ENCODE measurements around the gene TBC1D22A. TPM values are rescaled to one million over a fixed set of nuclear protein-coding genes. Genes with fewer than 3 reads are reported as not detected.

Gene TBC1D22A
- total and polyA plus RNA-seq, 2 donors from 2014 or later = 24.6 to 39.4 TPM

- DNase-seq (no peak), FAIRE-seq (no peak)
- TF ChIP-seq CTCF (IDR thresholded peaks at IDR 0.05; ENCODE audit: borderline replicate concordance, extremely low read depth, insufficient read depth) = no peak
- H3K4me1 ChIP-seq (ENCODE audit: control insufficient read depth in 2 of 3, insufficient read depth in 2 of 3, low read depth in 1 of 3, low read length in 3 of 3) = peaks cover 0 to 21% (median 3%) of the 10 kb centered on the region in 3 donors
- H3K9me3 ChIP-seq (ENCODE audit: control insufficient read depth in 2 of 3, insufficient read depth in 1 of 3, low read length in 3 of 3) = no peaks in the 10 kb centered on the region
- H3K36me3 ChIP-seq (ENCODE audit: control insufficient read depth in 2 of 3, insufficient read depth in 3 of 3, low read length in 3 of 3) = no peaks in the 10 kb centered on the region
- intact Hi-C loops (cut with DNase I) = no loop called here
- H3K4me3 ChIP-seq (ENCODE audit: low read length in 3 of 3) = no peak overlapping the region
- H3K27ac ChIP-seq (ENCODE audit: low read depth in 2 of 2, low read length in 2 of 2) = no peak overlapping the region
- no peak overlapping the region for H3K9ac ChIP-seq (ENCODE audit: low read length in 3 of 3)
- H3K27me3 ChIP-seq (ENCODE audit: control insufficient read depth, insufficient read depth, low read length) = no peaks in the 10 kb centered on the region
These were observed 14.6 kb downstream of the TBC1D22A start for GRCh38 chr22:46776876-46777608.

GRCh38 chr22:46777609-46777970, 15.1 kb downstream of the TBC1D22A start:
- intact Hi-C loops (cut with DNase I) = no loop called here
- no peak for TF ChIP-seq CTCF (IDR thresholded peaks at IDR 0.05; ENCODE audit: borderline replicate concordance, extremely low read depth, insufficient read depth)
- H3K4me3 ChIP-seq (ENCODE audit: low read length in 3 of 3) = no peak overlapping the region
- no peak overlapping the region for H3K9ac ChIP-seq (ENCODE audit: low read length in 3 of 3)
- no peaks in the 10 kb centered on the region for H3K27me3 ChIP-seq (ENCODE audit: control insufficient read depth, insufficient read depth, low read length)
- DNase-seq = peak in 4 of 5 donors; percentile 46 to 84 (median 66)
- no peak for FAIRE-seq
- H3K9me3 ChIP-seq (ENCODE audit: control insufficient read depth in 2 of 3, insufficient read depth in 1 of 3, low read length in 3 of 3) = no peaks in the 10 kb centered on the region
- H3K36me3 ChIP-seq (ENCODE audit: control insufficient read depth in 2 of 3, insufficient read depth in 3 of 3, low read length in 3 of 3) = no peaks in the 10 kb centered on the region
- H3K27ac ChIP-seq (ENCODE audit: low read depth in 2 of 2, low read length in 2 of 2) = no peak overlapping the region
- peaks cover 0 to 21% (median 3%) of the 10 kb centered on the region in 3 donors for H3K4me1 ChIP-seq (ENCODE audit: control insufficient read depth in 2 of 3, insufficient read depth in 2 of 3, low read depth in 1 of 3, low read length in 3 of 3)

- no peak overlapping the region for H3K4me3 ChIP-seq (ENCODE audit: low read length in 3 of 3)
- H3K9me3 ChIP-seq (ENCODE audit: control insufficient read depth in 2 of 3, insufficient read depth in 1 of 3, low read length in 3 of 3) = no peaks in the 10 kb centered on the region
- H3K27ac ChIP-seq (ENCODE audit: low read depth in 2 of 2, low read length in 2 of 2) = no peak overlapping the region
- DNase-seq (no peak), FAIRE-seq (no peak)
- peaks cover 0 to 16% (median 3%) of the 10 kb centered on the region in 3 donors for H3K4me1 ChIP-seq (ENCODE audit: control insufficient read depth in 2 of 3, insufficient read depth in 2 of 3, low read depth in 1 of 3, low read length in 3 of 3)
- no peak for TF ChIP-seq CTCF (IDR thresholded peaks at IDR 0.05; ENCODE audit: borderline replicate concordance, extremely low read depth, insufficient read depth)
- no peak overlapping the region for H3K9ac ChIP-seq (ENCODE audit: low read length in 3 of 3)
- no peaks in the 10 kb centered on the region for H3K27me3 ChIP-seq (ENCODE audit: control insufficient read depth, insufficient read depth, low read length)
- H3K36me3 ChIP-seq (ENCODE audit: control insufficient read depth in 2 of 3, insufficient read depth in 3 of 3, low read length in 3 of 3) = no peaks in the 10 kb centered on the region
- intact Hi-C loops (cut with DNase I) = no loop called here
These were observed 16.6 kb downstream of the TBC1D22A start for GRCh38 chr22:46779023-46779422.
